Stimulated activated CD4-positive, alpha-beta T cell treated with anti-CD3 and anti-CD28 coated beads, Interleukin-15, amount 100 ng/mL, for 1 hour (primary cell): ENCODE measurements around the gene PCDHGC5.

Experiments used
- DNase-seq, 2 donors: peaks; one replicate each; pipeline ENCODE4 v3.0.0-alpha.2; 2020; ENCODE audit warnings: low read depth in 1 of 2, low spot score in 1 of 2

PCDHGC5 gene

DNA sequence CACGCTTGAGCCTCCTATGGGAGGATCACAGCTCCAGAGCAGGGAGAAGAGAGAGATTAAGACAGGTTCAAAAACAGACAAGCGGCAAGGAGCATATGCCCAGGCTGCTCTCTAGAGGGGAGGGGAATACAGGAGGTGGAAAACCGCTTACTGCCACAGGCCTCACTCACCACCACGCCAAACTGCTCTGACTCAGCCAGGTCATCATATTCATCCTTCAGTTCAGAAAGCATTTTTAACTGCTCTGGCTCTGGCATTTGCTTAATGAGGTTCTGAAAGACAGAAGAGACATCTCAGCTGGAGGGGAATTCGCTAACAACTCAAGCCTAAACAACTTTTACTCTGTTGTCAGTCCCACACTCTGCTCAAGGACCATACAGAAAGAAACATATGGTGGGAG is 40.1 kb downstream of the PCDHGC5 start:
- no peak for DNase-seq

DNA sequence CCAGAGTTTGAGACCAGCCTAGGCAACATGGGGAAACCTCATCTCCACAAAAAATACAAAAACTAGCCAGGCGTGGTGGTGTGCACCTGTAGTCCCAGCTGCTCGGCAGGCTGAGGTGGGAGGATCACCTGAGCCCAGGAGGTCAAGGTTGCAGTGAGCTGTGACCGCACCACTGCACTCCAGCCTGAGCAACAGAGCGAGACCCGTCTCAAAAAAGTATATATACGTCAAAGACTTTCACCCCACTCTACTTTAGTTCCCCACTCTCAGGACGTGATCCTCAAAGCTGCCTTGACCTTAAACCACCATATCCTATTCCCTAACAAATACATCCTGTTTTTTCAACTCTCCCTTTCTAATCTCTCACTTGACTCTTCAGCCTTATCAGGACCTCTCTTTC is 41.0 kb downstream of the PCDHGC5 start:
- DNase-seq: no peak

DNA sequence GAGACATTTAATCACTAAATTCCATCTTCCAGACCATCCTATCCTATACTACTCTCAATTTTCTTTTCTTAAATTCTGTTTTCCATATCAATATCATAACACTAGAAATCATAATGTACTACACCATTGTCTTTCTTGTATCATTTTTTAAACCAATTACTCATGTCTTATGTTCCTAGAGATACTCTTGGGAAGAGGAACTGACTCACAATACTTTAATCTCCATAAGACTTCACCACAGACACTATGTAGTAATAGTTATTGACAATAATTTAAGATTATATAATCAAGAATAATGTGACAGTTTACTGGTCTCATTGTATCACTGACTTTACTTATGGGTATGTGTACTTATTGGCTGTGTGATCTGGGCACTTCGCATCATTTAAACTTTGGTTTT is 43.8 kb downstream of the PCDHGC5 start:
- no peak for DNase-seq

DNA sequence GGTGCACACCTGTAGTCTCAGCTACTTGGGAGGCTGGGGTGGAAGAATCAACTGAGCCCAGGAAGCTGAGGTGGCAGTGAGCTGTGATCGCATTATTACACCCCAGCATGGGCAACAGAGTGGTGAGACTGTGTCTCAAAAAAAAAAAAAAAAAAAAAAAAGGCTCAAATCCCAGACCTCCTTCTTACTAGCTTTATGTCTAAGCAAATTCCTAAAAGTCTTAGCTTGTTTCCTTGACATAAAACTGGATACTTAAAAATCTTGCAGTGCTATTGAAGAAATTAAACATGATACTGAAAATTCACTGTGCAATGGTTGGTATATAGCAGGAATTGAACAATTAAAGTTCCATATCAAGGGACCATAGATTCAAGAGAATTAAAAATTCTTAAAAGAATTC is 45.0 kb downstream of the PCDHGC5 start:
- DNase-seq: no peak

DNA sequence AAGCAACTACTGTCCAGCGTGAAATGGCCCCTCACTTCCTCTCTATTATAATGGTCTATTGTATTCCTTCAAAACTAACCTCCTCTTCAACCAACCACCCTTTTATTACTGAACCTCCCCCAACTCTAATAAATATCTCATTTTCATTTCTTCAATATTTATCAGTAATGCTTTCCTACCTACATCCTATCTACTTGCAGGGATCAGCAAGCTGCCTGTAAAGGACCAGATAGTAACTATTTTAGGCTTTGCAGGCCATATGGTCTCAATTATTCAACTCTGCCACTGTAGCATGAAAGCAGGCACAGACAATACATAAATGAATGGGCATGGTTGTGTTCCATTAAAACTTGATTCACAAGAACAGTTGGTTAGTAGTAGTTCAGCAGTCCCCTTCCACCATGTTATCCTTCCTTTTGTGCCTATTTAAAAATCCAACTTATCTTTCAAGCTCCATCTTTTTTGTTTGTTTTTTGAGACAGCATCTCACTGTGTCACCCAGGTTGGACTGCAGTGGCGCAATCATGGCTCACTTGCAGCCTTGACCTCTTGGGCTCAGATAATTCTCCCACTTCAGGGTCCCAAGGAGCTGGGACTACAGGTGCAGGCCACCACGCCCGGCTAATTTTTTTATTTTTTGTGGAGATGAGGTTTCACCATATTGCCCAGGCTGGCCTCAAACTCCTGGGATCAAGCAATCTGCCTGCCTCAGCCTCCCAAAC is 45.8 kb downstream of the PCDHGC5 start:
- no peak for DNase-seq
